Right renal cortex interstitium (tissue), 3 donors: ENCODE measurements around the gene RNF152. TPM values are rescaled to one million over a fixed set of nuclear protein-coding genes. Genes with fewer than 3 reads are reported as not detected.

ENCODE experiments used
- DNase-seq, 3 donors: peaks; one replicate each; pipeline ENCODE4 v3.0.0-alpha.2; 2013; ENCODE audit warnings: low read depth in 3 of 3, low spot score in 2 of 3
- polyA plus RNA-seq, 3 donors: library from polyadenylated mRNA; unstranded; fragments of 120-200 nt; gene quantifications; one replicate each; pipeline ENCODE4 v1.2.1, GENCODE V29; 2013; ENCODE audit not compliant: insufficient read length in 3 of 3

Gene RNF152
- polyA plus RNA-seq, 3 donors: 7.2 to 9.2 (median 7.6) TPM

- DNase-seq: no peak
Measured at GRCh38 chr18:61894751-61895524, 2.1 kb upstream of the RNF152 start.

GRCh38 chr18:61893971-61894750 is 1.4 kb upstream of the RNF152 start:
- DNase-seq: no peak

- no peak for DNase-seq
Measured at GRCh38 chr18:61893309-61893970, 633 bp upstream of the RNF152 start.

GRCh38 chr18:61891894-61892293 is 913 bp downstream of the RNF152 start:
- no peak for DNase-seq

- no peak for DNase-seq
Measured at GRCh38 chr18:61891271-61891670, 1.5 kb downstream of the RNF152 start.

DNA sequence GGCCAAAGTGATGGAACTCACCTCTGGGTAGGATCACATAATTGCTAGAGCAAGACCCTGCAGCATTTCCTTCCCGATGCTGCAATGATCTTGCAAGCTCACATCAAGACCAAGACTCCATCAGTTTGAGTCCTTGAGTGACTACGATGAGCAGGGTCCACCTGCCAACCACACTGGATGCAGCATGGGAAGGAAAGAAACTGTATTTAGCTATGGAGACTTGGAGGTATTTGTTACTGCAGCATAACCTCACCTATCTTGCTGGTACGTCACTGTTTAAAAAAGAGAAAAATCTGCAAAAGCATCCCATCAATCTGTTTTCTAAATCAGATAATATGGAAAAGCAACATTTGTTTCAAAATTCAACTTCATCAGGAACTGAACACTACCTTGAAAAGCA is 2.5 kb downstream of the RNF152 start:
- no peak for DNase-seq

DNA sequence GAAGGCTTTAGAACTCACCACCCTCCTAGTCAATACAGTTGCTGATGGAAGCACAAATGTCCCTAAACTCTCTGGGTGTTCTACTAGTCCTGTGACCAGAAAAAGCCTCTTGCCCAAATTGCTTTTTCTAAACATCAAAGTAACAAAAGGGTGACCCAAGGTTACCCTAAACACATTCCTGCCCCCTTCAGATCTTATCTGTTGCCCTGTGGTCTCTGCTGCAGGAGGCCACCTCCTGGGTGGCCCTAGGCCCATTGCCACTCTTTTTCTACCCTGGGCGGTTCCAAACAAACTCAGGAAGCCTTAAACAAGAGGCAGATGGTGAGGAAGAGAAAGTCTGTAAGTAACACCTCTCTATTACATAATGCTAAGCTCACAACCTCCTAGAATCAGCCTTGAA is 3.3 kb downstream of the RNF152 start:
- DNase-seq: no peak

GRCh38 chr18:61888622-61889021 is 4.2 kb downstream of the RNF152 start:
- no peak for DNase-seq

GRCh38 chr18:61887838-61888237 is 5.0 kb downstream of the RNF152 start:
- no peak for DNase-seq

- DNase-seq: no peak
Measured at GRCh38 chr18:61883547-61883946, 9.3 kb downstream of the RNF152 start.

DNA sequence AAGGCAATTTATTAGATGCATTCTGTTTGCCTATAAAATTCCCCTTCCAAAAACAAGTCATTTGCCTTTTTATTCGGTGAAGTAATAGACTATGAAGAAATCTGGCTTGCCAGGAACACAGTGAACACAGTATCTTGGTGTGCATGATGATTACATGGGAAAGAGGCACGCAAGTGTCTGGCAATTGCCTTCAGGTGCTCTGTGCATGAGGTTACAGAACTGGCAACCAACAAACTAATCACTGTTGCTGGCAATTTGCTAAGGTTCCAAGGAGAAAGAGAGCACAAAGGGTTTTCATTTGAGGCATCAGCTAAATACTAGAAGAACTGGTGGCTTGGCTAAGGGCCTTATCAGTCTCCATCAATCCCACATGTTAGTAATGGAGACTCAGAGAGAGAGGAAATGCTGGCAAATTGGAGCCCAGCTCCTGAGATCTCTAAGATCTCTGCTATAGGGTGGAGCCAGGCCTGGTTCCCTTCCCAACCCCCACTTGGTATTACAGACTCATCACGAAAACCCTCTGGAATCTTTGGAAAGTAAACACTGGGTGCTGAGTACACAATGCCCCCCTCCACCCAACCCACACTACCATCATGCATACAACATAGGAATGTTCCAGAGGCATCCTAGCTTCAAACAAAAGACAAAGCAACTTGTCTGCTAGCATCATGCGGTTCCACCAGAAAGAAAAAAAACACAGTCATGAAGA is 10.4 kb downstream of the RNF152 start:
- DNase-seq: no peak

GRCh38 chr18:61876899-61877298 is 15.9 kb downstream of the RNF152 start:
- DNase-seq: no peak

GRCh38 chr18:61870151-61870550 is 22.7 kb downstream of the RNF152 start:
- peak in 1 of 3 donors; percentile 26 for DNase-seq

DNA sequence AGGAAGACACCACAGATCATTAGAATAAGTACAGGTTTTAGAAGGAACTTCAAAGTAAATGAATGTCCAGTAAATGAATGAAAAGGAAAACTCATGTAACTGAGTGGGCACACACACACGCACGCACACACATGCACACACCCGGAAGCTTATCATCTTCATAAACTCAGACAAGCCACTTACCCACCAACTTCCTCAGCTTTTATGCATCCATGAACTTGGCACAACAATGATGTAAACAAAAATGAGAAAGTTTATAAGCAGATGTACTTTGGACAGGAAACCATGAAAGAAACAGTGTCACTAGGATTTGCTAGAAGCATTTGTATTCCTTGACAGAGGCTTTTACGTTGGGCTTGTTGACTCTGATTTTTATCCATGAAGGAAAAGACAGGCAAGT is 23.2 kb downstream of the RNF152 start:
- no peak for DNase-seq

- peak in 1 of 3 donors; percentile 13 for DNase-seq
Measured at GRCh38 chr18:61865466-61866175, 27.2 kb downstream of the RNF152 start.

DNA sequence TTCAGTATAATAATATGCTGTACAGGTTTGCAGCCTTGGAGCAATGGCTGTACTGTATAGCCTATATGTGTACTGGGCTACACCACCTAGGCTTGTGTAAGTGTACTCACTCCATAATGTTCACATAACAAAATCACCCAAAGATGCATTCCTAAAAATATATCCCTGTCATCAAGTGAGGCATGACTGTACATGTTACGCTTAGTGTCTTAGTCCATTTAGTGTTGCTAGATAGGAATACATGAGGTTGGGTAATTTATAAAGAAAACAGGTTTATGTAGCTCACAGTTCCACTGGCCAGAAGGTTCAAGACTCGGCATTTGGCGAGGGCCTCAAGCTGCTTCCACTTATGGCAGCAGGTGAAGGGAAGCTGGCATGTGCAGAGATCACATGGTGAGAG is 31.4 kb downstream of the RNF152 start:
- DNase-seq: no peak

DNA sequence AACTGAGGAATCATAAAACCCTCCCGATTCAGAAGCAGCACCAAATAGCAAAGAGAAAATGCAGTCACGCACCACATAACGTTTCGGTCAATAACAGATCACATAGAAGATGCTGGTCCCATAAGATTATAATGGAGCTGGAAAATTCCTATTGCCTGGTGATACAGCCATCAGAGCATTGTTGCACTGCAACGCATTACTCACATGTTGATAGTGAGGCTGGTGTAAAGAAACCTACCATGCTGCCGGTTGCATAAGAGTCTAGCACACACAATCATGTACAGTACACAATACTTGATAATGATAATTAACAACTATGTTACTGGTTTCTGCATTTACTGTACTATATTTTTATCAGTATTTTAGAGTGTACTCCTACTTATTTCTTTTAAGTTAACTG is 32.5 kb downstream of the RNF152 start:
- no peak for DNase-seq

DNA sequence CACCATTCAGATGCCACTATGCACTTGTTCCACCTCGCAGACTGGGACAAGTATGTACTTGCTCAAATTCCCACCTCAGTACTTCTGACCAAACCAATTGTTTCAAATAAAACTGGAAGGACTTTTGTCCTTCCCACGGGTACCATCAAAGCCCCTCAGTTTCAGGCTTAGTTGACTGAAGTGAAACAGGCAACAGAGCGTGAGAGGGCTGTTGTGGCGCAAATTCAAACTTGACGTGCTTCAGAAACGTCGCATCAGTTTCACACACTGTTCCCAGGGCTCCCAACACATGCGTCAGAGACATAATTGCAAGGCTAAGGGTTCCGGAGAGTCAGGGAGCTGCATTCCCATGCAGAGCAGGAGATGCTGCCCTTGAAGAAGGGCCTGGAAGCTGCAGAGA is 33.7 kb downstream of the RNF152 start:
- no peak for DNase-seq

- no peak for DNase-seq
Measured at GRCh38 chr18:61856678-61857077, 36.1 kb downstream of the RNF152 start.
